HG03045 (cell line): ENCODE measurements around the gene SUGT1.
A peak's percentile ranks its signal among the peaks of the same experiment; 100 is the strongest.

ENCODE experiments used
- ATAC-seq: cut with Tn5 transposase; IDR thresholded peaks from one replicate; pipeline ENCODE4 v1.9.1; 2021; ENCODE audit warnings: mild to moderate bottlenecking, moderate library complexity; ENCODE audit not compliant: unreplicated experiment

SUGT1 gene

GRCh38 chr13:52736891-52737290 is 84.3 kb downstream of the SUGT1 start:
- ATAC-seq: no peak

DNA sequence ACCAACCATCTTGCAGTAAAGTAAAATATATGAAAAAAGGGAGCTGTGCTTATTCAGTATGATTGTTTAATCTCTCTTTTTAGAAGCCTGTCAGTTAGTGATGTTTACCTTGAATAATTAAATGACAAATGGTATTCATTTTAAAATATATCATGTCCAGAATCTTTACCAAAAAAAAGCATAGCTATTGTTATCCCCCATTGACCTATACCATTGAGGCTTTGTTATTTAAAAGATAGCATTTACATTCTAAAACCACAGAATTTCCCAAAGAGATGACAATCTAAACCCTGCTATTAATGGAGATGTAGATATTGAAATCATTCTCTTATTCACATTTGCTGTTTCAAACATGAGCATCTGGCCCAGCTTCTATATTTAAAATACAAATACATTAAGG is 84.8 kb downstream of the SUGT1 start:
- ATAC-seq: no peak

GRCh38 chr13:52737965-52738364 is 85.3 kb downstream of the SUGT1 start:
- no peak for ATAC-seq

- ATAC-seq: peak; percentile 66
Measured at GRCh38 chr13:52738719-52739467, 86.3 kb downstream of the SUGT1 start.

DNA sequence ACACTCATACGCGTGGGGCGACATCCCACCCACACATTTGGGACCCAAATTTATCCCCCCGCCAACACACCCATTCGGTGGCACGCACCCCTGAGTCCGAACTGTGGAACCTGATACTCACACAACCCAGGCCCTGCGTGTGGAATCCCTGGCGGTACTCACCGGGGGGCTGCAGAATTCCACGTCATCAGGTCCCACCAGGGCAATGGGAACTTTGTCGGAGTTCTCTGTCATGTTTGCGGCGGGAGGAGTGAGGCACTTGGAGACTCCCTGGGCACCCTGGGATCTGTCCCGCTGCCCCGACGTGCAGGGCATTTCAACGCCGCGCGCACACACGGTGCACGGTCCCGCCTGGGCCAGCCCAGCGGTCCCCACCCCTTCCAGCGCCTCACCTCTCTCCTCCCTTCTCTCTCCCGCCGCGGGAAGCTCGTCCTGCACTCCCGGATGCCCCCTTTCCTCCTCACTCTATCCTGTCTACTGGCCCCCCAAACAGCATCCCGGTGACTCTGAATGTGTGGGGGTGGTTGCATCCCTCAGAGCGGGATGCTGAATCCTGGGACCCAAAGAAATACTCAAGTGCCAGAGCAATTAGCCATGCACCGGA is 86.9 kb downstream of the SUGT1 start, which contains the start of gene CNMD:
Gene CNMD (minus strand): TSS at position 353 of the 604 bp plus-strand sequence. CDS start 119 bp downstream, at position 234.
- ATAC-seq: no peak

DNA sequence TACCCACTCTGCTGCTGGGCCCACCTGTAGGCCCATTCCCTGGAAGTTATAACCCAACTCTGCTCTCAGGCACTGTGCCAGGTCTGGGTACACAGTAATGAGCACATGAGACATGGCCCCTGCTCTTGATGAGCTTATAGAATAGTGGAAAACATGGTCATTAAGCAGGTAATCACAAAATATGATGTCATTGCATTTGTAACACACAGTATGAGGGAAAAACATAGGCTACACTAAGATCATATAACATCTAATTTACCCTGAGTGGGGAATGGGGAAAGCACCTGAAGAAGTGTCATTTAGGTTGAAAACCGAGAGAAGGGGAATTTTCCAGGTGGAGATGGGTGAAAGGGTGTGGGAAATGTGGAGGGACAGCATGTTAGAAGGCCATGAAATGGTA is 90.9 kb downstream of the SUGT1 start:
- no peak for ATAC-seq

DNA sequence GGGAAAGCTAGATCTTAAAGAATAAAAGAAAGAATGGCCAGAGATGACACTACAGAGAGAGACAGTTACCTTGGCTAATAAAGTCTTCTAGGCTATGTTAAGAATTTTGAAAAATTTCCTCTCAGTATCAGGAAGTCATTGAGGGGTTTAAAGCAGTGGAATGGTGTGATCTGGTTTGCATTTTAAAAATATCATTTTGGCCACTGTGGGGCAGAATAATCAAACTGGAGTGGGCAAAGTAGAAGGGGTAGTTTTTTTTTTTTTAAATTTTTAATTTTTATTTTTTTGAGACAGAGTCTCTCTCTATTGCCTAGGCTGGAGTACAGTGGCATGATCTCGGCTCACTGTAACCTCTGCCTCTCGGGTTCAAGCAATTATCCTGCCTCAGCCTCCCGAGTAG is 91.4 kb downstream of the SUGT1 start:
- ATAC-seq: no peak

DNA sequence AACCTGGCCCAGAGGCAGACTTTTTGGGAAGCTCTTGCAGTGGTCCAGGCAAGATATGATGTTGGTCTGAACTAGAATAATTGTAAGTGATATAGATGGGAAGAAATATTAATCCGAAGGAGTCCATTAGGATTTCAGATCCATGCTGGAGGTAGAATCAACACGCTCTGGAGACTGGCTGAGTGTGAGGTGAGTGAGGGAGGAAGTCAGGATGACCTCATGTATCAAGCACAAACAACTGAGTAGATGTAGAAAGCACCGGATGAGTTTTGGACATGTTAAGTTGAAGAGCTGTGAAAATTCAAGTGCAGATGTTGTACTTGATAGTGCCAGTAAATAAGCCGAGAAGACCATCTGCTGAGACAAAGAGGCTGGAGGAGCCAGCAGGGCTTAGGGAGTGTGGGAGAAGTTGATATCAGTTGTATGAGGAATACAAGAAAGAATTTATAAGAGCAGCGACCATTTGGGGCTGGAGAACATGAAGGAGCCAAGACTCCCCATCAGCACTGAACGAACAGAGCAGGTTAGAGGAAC is 92.3 kb downstream of the SUGT1 start:
- no peak for ATAC-seq

GRCh38 chr13:52746141-52746540 is 93.5 kb downstream of the SUGT1 start:
- ATAC-seq: no peak

- ATAC-seq: no peak
Measured at GRCh38 chr13:52749419-52749818, 96.8 kb downstream of the SUGT1 start.
